WTC11 (cell line): Measurements from ENCODE around the gene GEMIN8.

Source experiments
- AFF4 ChIP-seq: sonication (generic); formaldehyde crosslinking; IDR thresholded peaks from 2 replicates; pipeline ENCODE4 v1.8.1; 2023; ENCODE audit warnings: mild to moderate bottlenecking, missing genetic modification reagents, borderline replicate concordance
- ATF6 ChIP-seq: sonication (generic); formaldehyde crosslinking; IDR thresholded peaks from 2 replicates; pipeline ENCODE4 v1.8.1; 2023; ENCODE audit warnings: mild to moderate bottlenecking, missing genetic modification reagents
- CBFB ChIP-seq: sonication (generic); formaldehyde crosslinking; IDR thresholded peaks from 2 replicates; pipeline ENCODE4 v1.8.1; 2022; ENCODE audit warnings: mild to moderate bottlenecking, low read depth, missing genetic modification reagents
- CREM ChIP-seq: sonication (generic); formaldehyde crosslinking; IDR thresholded peaks from 2 replicates; pipeline ENCODE4 v1.8.1; 2022; ENCODE audit warnings: mild to moderate bottlenecking, missing genetic modification reagents, moderate library complexity
- CTCF ChIP-seq: fragments of 200-600 bp; IDR thresholded peaks from 2 replicates; pipeline ENCODE4 v1.8.0; 2022; ENCODE audit warnings: antibody characterized with exemption
- IRF2 ChIP-seq: sonication (generic); formaldehyde crosslinking; IDR thresholded peaks from 2 replicates; pipeline ENCODE4 v1.8.0; 2022; ENCODE audit warnings: low read depth, missing genetic modification reagents, borderline replicate concordance
- MXD4 ChIP-seq: fragments of 250-450 bp; sonication (Bioruptor Pico); IDR thresholded peaks from 2 replicates; pipeline ENCODE4 v1.8.0; 2021; ENCODE audit warnings: mild to moderate bottlenecking, moderate library complexity, borderline replicate concordance
- OVOL2 ChIP-seq: fragments of 250-450 bp; sonication (Bioruptor Pico); IDR thresholded peaks from 2 replicates; pipeline ENCODE4 v1.9.0; 2021; ENCODE audit warnings: mild to moderate bottlenecking, borderline replicate concordance
- RORB ChIP-seq: fragments of 250-450 bp; sonication (Bioruptor Pico); IDR thresholded peaks from 2 replicates; pipeline ENCODE4 v1.9.0; 2021; ENCODE audit warnings: mild to moderate bottlenecking
- STAT6 ChIP-seq: sonication (generic); formaldehyde crosslinking; conservative IDR thresholded peaks from 2 replicates; pipeline ENCODE4 v1.8.1; 2023; ENCODE audit warnings: mild to moderate bottlenecking, low read depth, missing genetic modification reagents, moderate library complexity
- TCF7 ChIP-seq: sonication (generic); formaldehyde crosslinking; IDR thresholded peaks from 2 replicates; pipeline ENCODE4 v1.8.0; 2022; ENCODE audit warnings: mild to moderate bottlenecking, low read depth, missing genetic modification reagents, moderate library complexity
- TEAD4 ChIP-seq: sonication (generic); formaldehyde crosslinking; IDR thresholded peaks from 2 replicates; pipeline ENCODE4 v1.8.0; 2022; ENCODE audit warnings: mild to moderate bottlenecking, missing genetic modification reagents
- USF2 ChIP-seq: sonication (generic); formaldehyde crosslinking; IDR thresholded peaks from 2 replicates; pipeline ENCODE4 v1.8.1; 2023; ENCODE audit warnings: mild to moderate bottlenecking, missing genetic modification reagents, moderate library complexity
- ZSCAN18 ChIP-seq: fragments of 250-450 bp; sonication (Bioruptor Pico); IDR thresholded peaks from 2 replicates; pipeline ENCODE4 v2.1.2; 2022; ENCODE audit warnings: mild to moderate bottlenecking, moderate library complexity

- TF ChIP-seq STAT6 (CRISPR knock-in tag), result no peak
- TF ChIP-seq OVOL2 (CRISPR knock-in tag), result no peak
- no peak for TF ChIP-seq CBFB (CRISPR knock-in tag)
- no peak for TF ChIP-seq RORB (CRISPR knock-in tag)
- no peak for TF ChIP-seq MXD4 (CRISPR knock-in tag)
- TF ChIP-seq CTCF, result peak; percentile 47
- TF ChIP-seq USF2 (CRISPR knock-in tag), result no peak
- no peak for TF ChIP-seq CREM (CRISPR knock-in tag)
- no peak for TF ChIP-seq TEAD4 (CRISPR knock-in tag)
- TF ChIP-seq TCF7 (CRISPR knock-in tag), result no peak
- TF ChIP-seq ATF6, result no peak
- TF ChIP-seq AFF4 (CRISPR knock-in tag), result no peak
- TF ChIP-seq IRF2, result no peak
- no peak for TF ChIP-seq ZSCAN18 (CRISPR knock-in tag)
Observed at GRCh38 chrX:14039344-14039743, 9.7 kb upstream of the GEMIN8 start.
